Stimulated activated CD8-positive, alpha-beta memory T cell treated with anti-CD3 and anti-CD28 coated beads, Interleukin-7, amount 100 ng/mL, for 4 hours (primary cell): ENCODE results near the gene TPD52L1.
"Not testable (repeated sequence)": the region's sequence is repeated elsewhere in the genome, so short reads cannot be mapped to it uniquely, and the experiment has no call there.

Experiments used
- DNase-seq, 2 donors: peaks; one replicate each; pipeline ENCODE4 v3.0.0-alpha.2; 2020; ENCODE audit warnings: low read depth in 2 of 2

TPD52L1 gene

DNA sequence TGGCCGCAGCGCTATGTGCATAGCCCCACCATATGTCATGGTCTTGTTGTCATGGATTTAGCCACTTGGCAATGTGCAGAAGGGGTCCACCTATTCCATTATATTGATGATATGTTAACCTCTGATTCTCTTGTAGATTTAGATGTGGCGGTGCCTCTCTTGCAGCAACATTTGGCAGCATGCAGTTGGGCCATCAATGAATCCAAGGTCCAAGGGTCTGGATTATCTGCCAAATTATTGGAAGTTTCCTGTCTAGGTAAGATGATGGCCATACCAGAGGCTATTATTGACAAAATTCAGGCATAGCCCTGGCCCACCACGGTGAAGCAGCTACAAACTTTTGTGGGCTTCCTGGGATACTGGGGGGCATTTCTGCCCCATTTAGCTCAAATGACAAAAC, 116.8 kb downstream of the TPD52L1 start:
- no peak for DNase-seq

- DNase-seq, result no peak
Observed at GRCh38 chr6:125271486-125272159, 118.0 kb downstream of the TPD52L1 start.

DNA sequence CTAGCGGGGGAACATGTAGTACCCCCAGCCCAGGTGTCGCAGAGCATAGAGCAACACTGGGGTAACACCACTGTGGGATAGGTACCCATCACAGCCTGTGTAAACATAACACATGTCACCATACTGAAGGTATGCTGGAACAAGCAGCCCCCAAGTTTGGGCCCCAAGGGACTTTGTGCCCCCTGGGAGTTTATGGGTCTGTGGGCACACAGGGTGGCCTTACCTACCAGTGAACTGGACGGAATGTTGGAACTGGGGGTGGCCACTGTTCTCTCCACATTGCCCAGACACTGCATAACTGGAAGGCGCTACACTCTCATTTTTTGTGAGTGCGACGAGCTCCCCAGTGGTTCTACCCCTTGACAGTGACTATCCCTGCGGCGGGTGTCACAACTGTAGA, 119.7 kb downstream of the TPD52L1 start:
- no peak for DNase-seq

- no peak for DNase-seq
Observed at GRCh38 chr6:125273965-125274364, 120.4 kb downstream of the TPD52L1 start.

- no peak for DNase-seq
Observed at GRCh38 chr6:125274935-125275334, 121.4 kb downstream of the TPD52L1 start.

DNA sequence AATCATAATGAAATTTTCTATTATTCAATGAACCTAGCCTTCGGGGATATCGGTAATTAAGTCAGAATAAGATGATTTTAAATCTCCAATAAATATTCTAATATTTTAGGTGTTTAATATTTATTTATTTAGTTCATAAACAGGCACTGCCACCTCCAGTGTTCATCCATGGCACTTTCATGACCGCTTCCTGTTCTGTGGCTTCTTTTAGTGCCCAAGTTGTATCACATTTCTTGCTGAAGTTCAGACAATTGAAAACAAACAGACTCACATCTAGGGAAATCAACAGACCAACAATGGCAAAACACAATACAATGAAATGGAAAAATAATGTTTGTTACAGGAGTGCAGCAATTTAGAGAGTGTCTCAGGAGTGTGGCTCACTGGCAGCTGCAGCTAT, 122.2 kb downstream of the TPD52L1 start:
- DNase-seq, result no peak

GRCh38 chr6:125277838-125278237, 124.3 kb downstream of the TPD52L1 start:
- DNase-seq, result no peak

DNA sequence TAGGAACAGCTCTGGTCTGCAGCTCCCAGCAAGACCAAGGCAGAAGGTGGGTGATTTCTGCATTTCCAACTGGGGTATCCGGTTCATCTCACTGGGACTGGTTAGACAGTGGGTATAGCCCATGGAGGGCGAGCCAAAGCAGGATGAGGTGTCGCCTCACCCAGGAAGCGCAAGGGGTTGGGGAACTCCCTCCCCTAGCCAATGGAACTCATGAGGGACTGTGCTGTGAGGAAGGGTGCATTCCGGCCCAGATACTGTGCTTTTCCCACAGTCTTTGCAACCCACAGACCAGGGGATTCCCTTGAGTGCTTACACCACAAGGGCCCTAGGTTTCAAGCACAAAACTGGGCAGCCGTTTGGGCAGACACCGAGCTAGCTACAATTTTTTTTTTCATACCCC, 126.4 kb downstream of the TPD52L1 start:
- no peak for DNase-seq

GRCh38 chr6:125280370-125281035, 126.9 kb downstream of the TPD52L1 start:
- not testable (repeated sequence) for DNase-seq

- not testable (repeated sequence) for DNase-seq
Observed at GRCh38 chr6:125282470-125282869, 128.9 kb downstream of the TPD52L1 start.

DNA sequence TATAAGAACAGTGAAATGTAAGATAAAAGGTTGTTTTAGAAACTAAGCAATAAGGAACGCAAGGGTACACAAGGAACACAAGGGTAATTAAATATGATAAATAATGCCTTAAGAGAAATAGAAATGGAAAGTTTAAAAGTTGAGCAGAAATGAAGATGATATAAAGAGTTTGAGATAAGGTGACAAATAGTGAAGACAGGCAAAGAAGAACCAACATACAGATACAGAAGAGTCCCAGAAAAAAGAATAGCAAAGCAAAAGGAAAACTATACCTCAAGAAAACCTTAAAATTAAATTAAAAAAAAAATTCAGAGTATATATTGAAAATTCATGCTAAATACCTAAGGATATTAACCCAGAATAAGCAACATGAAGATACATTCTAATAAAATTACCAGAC, 131.8 kb downstream of the TPD52L1 start:
- no peak for DNase-seq

GRCh38 chr6:125285936-125286335, 132.4 kb downstream of the TPD52L1 start:
- DNase-seq, result no peak

DNA sequence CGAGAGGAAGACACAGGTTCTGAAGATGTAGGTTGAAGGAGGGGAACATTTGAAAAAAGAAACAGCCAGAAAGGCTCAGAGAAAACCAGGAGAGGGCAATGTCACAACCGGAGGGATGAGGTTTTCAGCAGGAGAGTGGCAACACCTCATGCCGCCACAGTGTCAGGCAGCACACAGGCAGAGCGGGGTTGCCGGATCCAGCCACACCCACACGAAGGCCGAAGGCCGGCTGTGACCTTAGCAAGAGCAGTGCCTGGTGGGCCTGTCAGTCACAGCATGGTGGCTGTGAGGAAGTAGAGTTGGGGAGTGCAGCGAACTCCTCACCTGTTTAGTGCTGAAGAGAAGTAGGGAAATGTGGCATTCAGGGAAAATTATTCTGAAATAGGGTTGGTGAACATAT, 134.1 kb downstream of the TPD52L1 start:
- no peak for DNase-seq

DNA sequence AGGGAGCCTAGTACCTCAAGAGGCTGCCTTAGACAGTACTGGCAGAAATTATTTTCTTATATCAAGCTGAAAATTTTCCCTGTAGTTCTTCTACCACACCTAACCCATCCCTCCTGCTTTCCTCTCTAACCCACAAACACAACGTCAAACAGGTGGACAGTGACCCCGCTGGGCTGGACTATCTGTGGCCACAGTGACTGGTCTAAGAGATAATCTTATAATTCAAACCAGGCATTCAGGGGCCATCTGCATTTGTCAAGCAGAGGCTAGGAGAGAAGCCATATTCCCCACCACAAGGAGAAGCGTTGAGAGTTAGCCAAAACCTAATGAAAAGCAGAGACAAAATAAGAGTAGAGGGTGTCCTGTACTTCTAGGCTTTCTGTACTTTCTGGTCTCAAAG, 140.0 kb downstream of the TPD52L1 start:
- DNase-seq, result no peak

DNA sequence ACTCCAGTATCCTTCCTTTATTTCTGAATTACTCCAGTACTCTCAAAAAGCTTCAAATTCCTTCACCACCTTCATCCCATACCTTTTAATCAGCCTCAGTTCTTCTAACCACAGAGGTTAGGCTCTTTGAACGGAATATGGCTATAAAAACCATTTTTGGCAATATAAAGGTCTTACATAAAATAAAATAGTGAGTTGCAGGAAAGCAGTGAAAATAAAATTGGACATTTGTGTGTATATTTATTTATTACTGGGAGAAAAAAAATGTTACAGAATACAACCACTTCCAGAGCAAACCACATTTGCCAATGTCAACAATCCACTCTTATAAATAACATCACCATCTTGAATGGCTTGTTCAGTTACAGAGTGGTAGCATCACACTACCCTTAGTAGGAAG, 140.5 kb downstream of the TPD52L1 start:
- no peak for DNase-seq

DNA sequence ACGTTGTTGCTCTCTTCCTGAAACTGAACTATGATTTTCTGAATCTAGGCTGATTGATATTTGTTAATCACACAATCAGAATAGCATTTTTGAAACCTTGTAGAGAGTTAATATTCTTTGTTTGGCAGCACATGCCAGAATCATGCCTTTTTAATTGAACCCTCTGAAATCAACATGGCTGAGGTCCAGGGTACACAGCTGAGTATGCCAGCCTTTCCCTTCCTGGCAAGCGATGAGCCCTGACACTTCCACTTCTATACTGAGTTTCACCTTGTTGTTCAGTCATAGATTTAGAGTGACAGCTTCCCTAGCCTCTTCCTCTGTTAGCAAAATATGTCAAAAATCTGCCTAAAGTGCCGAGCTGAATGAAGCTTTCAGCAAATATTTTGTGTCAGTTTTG, 141.4 kb downstream of the TPD52L1 start:
- DNase-seq, result no peak

GRCh38 chr6:125296471-125296870, 142.9 kb downstream of the TPD52L1 start:
- DNase-seq, result no peak

GRCh38 chr6:125299257-125299656, 145.7 kb downstream of the TPD52L1 start:
- no peak for DNase-seq

GRCh38 chr6:125300992-125301434, 147.4 kb downstream of the TPD52L1 start:
- no peak for DNase-seq

- DNase-seq, result peak in 1 of 2 donors; percentile 41
Observed at GRCh38 chr6:125301435-125302391, 148.1 kb downstream of the TPD52L1 start, which contains the start of gene HDDC2. HDDC2 (minus strand) TSS chr6:125301967; CDS start chr6:125301932, 35 bp downstream.

DNA sequence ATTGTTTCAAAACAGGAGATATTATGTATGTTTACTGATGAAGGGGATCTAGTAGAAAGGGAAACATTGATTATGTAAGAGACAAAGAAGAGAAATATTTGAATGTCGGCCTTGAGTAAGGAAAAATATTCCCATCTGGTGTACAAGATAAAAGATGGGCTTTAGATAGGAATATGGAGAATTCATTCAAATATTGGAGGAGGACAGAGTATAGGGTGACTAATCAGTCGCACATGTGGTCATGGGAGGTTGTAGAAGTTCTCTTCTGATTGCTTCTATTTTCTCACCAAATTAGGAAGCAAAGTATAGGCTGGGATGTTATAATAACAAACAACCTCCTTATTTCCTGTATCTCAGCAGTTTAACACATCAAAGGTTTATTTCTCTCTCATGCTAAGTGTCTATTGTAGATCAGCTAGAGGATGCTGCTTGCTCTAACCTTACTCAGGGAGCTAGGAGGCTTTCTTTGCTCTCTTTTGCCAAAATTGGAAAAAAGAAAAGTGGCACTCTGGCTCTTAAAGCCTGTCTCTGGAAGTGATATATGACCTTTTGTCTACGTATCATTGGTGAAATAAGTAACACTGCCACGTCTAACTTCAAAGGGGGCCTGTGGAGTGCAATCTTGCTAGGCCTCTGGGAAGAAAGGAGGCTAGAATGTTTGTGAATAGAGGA, 149.4 kb downstream of the TPD52L1 start:
- no peak for DNase-seq

DNA sequence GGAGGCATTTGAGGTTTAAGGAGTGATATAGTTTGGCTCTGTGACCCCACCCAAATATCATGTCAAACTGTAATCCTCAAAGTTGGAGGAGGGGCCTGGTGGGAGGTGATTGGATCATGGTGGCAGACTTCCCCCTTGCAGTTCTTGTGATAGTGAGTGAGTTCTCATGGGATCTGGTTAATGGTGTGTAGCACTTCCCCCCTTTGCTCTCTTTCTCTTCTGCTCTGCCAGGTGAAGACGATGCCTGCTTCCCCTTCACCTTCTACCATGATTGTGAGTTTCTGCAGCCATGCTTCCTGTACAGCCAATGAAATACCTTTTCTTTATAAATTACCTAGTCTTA, 149.9 kb downstream of the TPD52L1 start:
- no peak for DNase-seq
